Naive B cell (primary cell): ENCODE data around the gene HMX3. TPM values are rescaled to one million over a fixed set of nuclear protein-coding genes. Genes with fewer than 3 reads are reported as not detected.

Source experiments
- ATAC-seq, 2 donors: fragments of 150-1000 bp; cut with Tn5 transposase; 2 replicates each; pipeline ENCODE4 v1.10.0; 2021; ENCODE audit warnings: low read depth in 2 of 2, mild to moderate bottlenecking in 2 of 2, moderate library complexity in 2 of 2
- DNase-seq: peaks from one replicate; pipeline ENCODE4 v3.0.0; 2022
- H3K27ac Mint-ChIP-seq, 6 donors: one replicate each; pipeline ENCODE4 v1.8.0; 2020 to 2022; ENCODE audit warnings: mild to moderate bottlenecking in 6 of 6, mixed read lengths in 6 of 6, moderate library complexity in 5 of 6, inconsistent platforms in 2 of 6
- H3K27me3 Mint-ChIP-seq, 3 donors: one replicate each; pipeline ENCODE4 v1.8.0; 2021 to 2022; ENCODE audit warnings: mixed read lengths in 3 of 3, mild to moderate bottlenecking in 1 of 3
- H3K36me3 Mint-ChIP-seq, 2 donors: one replicate each; pipeline ENCODE4 v1.8.0; 2020 to 2022; ENCODE audit warnings: mixed read lengths in 2 of 2, inconsistent platforms in 1 of 2, mild to moderate bottlenecking in 1 of 2
- H3K4me1 Mint-ChIP-seq, 3 donors: one replicate each; pipeline ENCODE4 v1.8.0; 2020 to 2022; ENCODE audit warnings: mixed read lengths in 3 of 3, inconsistent platforms in 1 of 3, mild to moderate bottlenecking in 1 of 3, moderate library complexity in 1 of 3
- H3K4me3 Mint-ChIP-seq, 8 donors: one replicate each; pipeline ENCODE4 v1.8.0; 2020 to 2022; ENCODE audit warnings: mild to moderate bottlenecking in 8 of 8, mixed read lengths in 8 of 8, moderate library complexity in 8 of 8, inconsistent platforms in 2 of 8
- H3K9me3 Mint-ChIP-seq, 7 donors: one replicate each; pipeline ENCODE4 v1.8.0; 2020 to 2022; ENCODE audit warnings: mixed read lengths in 7 of 7, mild to moderate bottlenecking in 5 of 7, inconsistent platforms in 2 of 7, moderate library complexity in 1 of 7
- polyA plus RNA-seq, 6 donors: library from polyadenylated mRNA; unstranded; fragments of 300-500 nt; fragmentation: Illumina TruSeq; gene quantifications; one replicate each; pipeline ENCODE4 v1.2.3, GENCODE V29; 2021; ENCODE audit warnings: low read depth in 6 of 6

The HMX3 gene
- polyA plus RNA-seq, 6 donors from 2014 or later = not detected

DNA sequence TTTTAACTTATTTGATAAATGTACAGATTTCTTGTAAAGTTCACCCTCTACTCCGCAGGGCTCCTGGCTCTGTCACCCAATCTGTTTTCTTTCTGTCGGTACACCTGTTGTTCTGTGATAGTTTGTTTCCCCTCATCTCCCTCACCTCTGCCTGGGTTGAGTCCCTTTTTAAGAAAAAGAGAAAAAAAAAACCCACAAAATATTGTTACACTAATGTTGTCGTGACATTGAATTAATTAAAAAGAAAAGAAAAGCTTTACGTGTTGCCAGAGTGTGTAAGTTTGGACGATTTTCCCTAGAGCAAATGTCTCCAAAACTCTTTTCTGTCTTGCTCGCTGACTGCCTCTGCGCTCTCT, 3.4 kb downstream of the HMX3 start:
- Mint-ChIP-seq H3K27ac (peak overlapping the region in 4 of 6 donors; percentile 56 to 92 (median 80)), H3K27me3 (peaks cover 53 to 77% (median 72%) of the 10 kb centered on the region in 3 donors), H3K9me3 (peaks cover 0 to 35% (median 12%) of the 10 kb centered on the region in 7 donors), H3K4me3 (peak overlapping the region in 6 of 8 donors; percentile 8 to 74 (median 46)), H3K36me3 (peaks cover 5 to 8% of the 10 kb centered on the region in 2 donors), H3K4me1 (peaks cover 14 to 38% (median 35%) of the 10 kb centered on the region in 3 donors)
- ATAC-seq = no peak
- no peak for DNase-seq

DNA sequence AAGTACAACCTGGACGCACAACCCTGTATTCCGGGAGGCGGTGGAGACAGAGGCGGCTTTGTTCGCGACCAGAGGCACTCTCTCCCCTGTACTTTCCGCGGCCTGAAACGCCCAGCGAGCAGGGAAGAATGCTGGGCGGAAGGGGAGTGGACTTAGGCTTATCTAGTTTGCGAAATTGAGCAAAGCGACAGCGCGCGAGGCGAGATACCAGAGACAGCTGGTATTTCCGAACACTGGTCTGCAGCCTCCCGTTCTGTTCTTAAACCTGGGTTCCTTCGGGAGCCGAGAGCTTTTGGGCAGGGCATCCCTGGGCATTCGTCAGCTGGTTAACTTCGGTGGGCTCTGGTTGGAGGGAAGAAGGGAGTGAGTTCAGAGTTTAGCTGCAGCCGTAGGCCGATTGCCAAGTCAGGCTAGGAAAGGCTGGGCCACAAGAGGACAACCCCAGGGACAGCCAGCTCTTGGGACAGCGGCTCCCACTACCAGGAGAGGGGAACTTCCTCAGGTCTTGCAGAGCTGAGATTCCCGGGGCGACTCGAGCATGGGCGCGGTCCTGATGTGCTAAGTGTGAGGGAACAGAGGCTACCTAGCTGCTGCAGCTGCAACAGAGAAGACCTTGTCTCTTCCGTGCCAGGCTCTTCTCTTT, 3.9 kb downstream of the HMX3 start:
- ATAC-seq (no peak), DNase-seq (no peak)

GRCh38 chr10:123140164-123140982, 4.6 kb downstream of the HMX3 start:
- H3K4me3 Mint-ChIP-seq = peak overlapping the region in 2 of 8 donors; percentile 57 to 71
- H3K9me3 Mint-ChIP-seq = peaks cover 0 to 43% (median 12%) of the 10 kb centered on the region in 7 donors
- H3K36me3 Mint-ChIP-seq = peaks cover 5 to 8% of the 10 kb centered on the region in 2 donors
- ATAC-seq (no peak), DNase-seq (no peak)
- H3K27me3 Mint-ChIP-seq = peaks cover 60 to 82% (median 80%) of the 10 kb centered on the region in 3 donors
- peaks cover 20 to 41% (median 41%) of the 10 kb centered on the region in 3 donors for H3K4me1 Mint-ChIP-seq
- H3K27ac Mint-ChIP-seq = peak overlapping the region in 5 of 6 donors; percentile 47 to 92 (median 72)

More for the DNA sequence above, 3.9 kb downstream of the HMX3 start:
- peak overlapping the region in 5 of 6 donors; percentile 9 to 92 (median 72) for H3K27ac Mint-ChIP-seq
- peaks cover 0 to 36% (median 12%) of the 10 kb centered on the region in 7 donors for H3K9me3 Mint-ChIP-seq
- H3K36me3 Mint-ChIP-seq = peaks cover 5 to 8% of the 10 kb centered on the region in 2 donors
- peaks cover 53 to 76% (median 73%) of the 10 kb centered on the region in 3 donors for H3K27me3 Mint-ChIP-seq
- H3K4me1 Mint-ChIP-seq = peaks cover 13 to 34% (median 33%) of the 10 kb centered on the region in 3 donors
- H3K4me3 Mint-ChIP-seq = peak overlapping the region in 6 of 8 donors; percentile 8 to 74 (median 54)

GRCh38 chr10:123140983-123141390, 5.2 kb downstream of the HMX3 start:
- Mint-ChIP-seq H3K4me3 (peak overlapping the region in 4 of 8 donors; percentile 12 to 71 (median 46)), H3K4me1 (peaks cover 25 to 44% (median 42%) of the 10 kb centered on the region in 3 donors), H3K27me3 (peaks cover 65 to 88% (median 86%) of the 10 kb centered on the region in 3 donors), H3K36me3 (peaks cover 5 to 8% of the 10 kb centered on the region in 2 donors), H3K27ac (peak overlapping the region in 3 of 6 donors; percentile 47 to 92 (median 79)), H3K9me3 (peaks cover 0 to 48% (median 16%) of the 10 kb centered on the region in 7 donors)
- ATAC-seq = no peak
- DNase-seq = no peak

DNA sequence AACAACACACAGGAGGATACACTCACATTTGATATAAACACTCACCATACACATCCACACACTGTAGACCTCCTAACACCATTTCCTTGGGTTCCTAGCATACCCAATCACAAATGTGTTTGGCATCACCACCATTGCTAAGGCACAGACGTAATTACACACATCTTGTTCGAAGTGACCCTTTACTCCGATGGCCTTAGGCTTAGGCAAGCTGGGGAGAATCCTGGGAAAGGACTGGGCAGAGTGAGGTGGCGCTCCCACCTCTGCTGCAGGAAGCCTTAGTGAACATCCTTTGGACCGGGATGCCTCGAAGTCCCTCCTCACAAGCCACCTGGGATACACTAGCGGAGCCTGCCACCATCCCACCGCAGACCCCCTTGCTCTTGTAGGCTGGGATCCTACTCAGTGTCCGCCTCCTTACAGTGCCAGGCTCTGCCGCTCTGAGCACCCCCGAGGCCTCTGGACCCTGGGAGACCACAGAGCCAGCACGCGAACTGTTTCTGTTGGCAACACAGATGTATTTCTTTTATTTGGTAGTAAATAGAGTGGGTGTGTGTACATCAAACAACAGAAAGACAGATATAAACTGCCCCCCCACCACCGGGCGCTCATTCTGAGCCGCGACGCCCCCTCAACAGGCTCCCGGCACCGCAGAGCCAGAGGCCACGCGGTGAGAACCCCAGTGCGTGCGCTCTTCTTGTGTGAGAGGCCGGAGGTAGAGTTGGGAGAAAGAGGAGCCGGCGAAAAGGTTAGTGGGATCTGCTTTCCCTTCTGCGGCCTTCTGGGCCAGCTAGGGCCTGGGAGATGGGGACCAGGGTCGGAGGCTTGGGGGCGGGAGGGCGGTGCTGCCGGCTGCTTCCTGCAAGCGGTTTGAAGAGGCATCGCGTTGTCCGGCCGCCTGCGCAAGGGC, 6.3 kb downstream of the HMX3 start:
- H3K9me3 Mint-ChIP-seq = peaks cover 0 to 52% (median 16%) of the 10 kb centered on the region in 7 donors
- DNase-seq (no peak), ATAC-seq (no peak)
- H3K36me3 Mint-ChIP-seq = peaks cover 5 to 8% of the 10 kb centered on the region in 2 donors
- peaks cover 27 to 44% (median 35%) of the 10 kb centered on the region in 3 donors for H3K4me1 Mint-ChIP-seq
- peak overlapping the region in 3 of 6 donors; percentile 82 to 97 (median 92) for H3K27ac Mint-ChIP-seq
- H3K27me3 Mint-ChIP-seq = peaks cover 71 to 87% (median 85%) of the 10 kb centered on the region in 3 donors
- H3K4me3 Mint-ChIP-seq = peak overlapping the region in 7 of 8 donors; percentile 9 to 72 (median 32)

- Mint-ChIP-seq H3K4me1 (peaks cover 29 to 48% (median 33%) of the 10 kb centered on the region in 3 donors), H3K27ac (peak overlapping the region in 3 of 6 donors; percentile 81 to 93 (median 82))
Observed at GRCh38 chr10:123142701-123143161, 7.0 kb downstream of the HMX3 start.

GRCh38 chr10:123143162-123143824, 7.5 kb downstream of the HMX3 start:
- Mint-ChIP-seq H3K9me3 (peaks cover 0 to 53% (median 15%) of the 10 kb centered on the region in 7 donors), H3K4me1 (peaks cover 29 to 43% (median 33%) of the 10 kb centered on the region in 3 donors), H3K27ac (peak overlapping the region in 4 of 6 donors; percentile 36 to 93 (median 82)), H3K36me3 (peaks cover 5 to 8% of the 10 kb centered on the region in 2 donors), H3K27me3 (peaks cover 73 to 89% (median 83%) of the 10 kb centered on the region in 3 donors), H3K4me3 (peak overlapping the region in 6 of 8 donors; percentile 22 to 76 (median 47))
- ATAC-seq (no peak), DNase-seq (no peak)

More at GRCh38 chr10:123142701-123143161, 7.0 kb downstream of the HMX3 start:
- ATAC-seq (no peak), DNase-seq (no peak)
- Mint-ChIP-seq H3K27me3 (peaks cover 73 to 91% (median 86%) of the 10 kb centered on the region in 3 donors), H3K4me3 (peak overlapping the region in 6 of 8 donors; percentile 25 to 76 (median 50)), H3K36me3 (peaks cover 5 to 8% of the 10 kb centered on the region in 2 donors), H3K9me3 (peaks cover 0 to 54% (median 16%) of the 10 kb centered on the region in 7 donors)

DNA sequence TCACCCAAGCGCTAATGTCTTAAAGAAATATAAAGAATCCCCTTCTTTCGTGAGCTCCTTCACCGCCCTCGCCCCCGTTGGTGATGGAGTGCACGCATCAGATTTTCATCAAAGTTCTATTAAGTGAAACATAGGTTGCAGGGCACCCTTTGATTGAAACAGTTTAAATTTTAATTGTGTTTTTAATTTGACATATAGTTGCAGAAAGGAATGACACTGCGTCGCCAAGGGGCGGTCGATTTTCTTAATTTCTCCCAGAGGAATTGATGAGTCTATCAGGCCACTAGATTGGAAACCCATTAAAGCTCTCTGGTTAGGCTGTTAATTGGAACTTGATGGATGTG, 8.0 kb downstream of the HMX3 start:
- Mint-ChIP-seq H3K4me3 (peak overlapping the region in 3 of 8 donors; percentile 36 to 76 (median 37)), H3K36me3 (peaks cover 5 to 8% of the 10 kb centered on the region in 2 donors), H3K27me3 (peaks cover 71 to 86% (median 82%) of the 10 kb centered on the region in 3 donors), H3K4me1 (peaks cover 31 to 42% (median 34%) of the 10 kb centered on the region in 3 donors), H3K9me3 (peaks cover 0 to 50% (median 14%) of the 10 kb centered on the region in 7 donors), H3K27ac (peak overlapping the region in 4 of 6 donors; percentile 30 to 95 (median 59))
- DNase-seq (no peak), ATAC-seq (no peak)

DNA sequence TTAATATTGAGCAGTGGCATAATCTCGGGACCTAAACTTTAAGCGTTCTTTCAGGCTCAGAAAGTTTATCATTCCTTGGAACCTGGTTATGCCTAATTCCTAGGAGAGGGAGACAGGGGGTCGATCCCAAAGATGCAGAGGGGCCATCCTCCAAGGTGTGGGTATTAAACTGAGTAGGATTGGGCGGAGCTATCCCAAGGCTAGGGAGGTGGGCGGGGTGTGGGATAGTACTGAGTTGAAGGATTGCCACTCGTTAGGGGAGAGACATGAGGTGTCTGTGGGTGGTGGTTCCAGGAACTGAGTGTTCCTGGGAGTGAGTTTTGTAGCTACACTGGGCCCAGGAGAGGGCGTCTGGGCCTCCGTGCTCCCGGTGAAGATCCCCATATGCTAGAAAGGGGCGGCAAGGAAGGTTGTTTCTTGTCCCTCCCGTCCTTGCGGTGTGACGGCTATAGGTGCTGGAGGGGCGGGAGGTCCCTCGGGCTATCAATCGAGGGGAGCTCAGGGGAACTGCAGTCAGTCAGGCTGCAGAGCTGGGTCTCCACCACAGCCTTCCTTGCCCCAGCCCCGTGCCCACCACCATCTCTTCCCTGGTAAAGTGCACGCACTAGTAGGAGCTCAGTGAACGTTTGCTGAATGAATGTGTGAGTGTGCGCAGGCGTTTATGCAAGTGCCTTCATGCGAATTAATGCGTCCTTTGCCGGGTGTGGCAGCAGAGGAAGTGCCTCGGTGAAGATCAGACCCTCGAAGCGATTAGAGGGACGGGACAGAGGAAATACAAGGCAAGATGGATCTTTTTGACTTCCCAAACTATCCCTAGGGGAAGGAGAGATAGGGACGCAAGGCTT, 9.1 kb downstream of the HMX3 start:
- DNase-seq (no peak), ATAC-seq (no peak)
- H3K4me3 Mint-ChIP-seq = peak overlapping the region in 6 of 8 donors; percentile 24 to 76 (median 61)
- peaks cover 37 to 49% (median 43%) of the 10 kb centered on the region in 3 donors for H3K4me1 Mint-ChIP-seq
- peaks cover 0 to 44% (median 12%) of the 10 kb centered on the region in 7 donors for H3K9me3 Mint-ChIP-seq
- peak overlapping the region in 4 of 6 donors; percentile 36 to 97 (median 84) for H3K27ac Mint-ChIP-seq
- peaks cover 5 to 8% of the 10 kb centered on the region in 2 donors for H3K36me3 Mint-ChIP-seq
- peaks cover 68 to 82% (median 79%) of the 10 kb centered on the region in 3 donors for H3K27me3 Mint-ChIP-seq

GRCh38 chr10:123145542-123146012, 9.8 kb downstream of the HMX3 start:
- Mint-ChIP-seq H3K9me3 (peaks cover 0 to 41% (median 15%) of the 10 kb centered on the region in 7 donors), H3K27ac (peak overlapping the region in 4 of 6 donors; percentile 36 to 97 (median 76)), H3K4me3 (peak overlapping the region in 7 of 8 donors; percentile 23 to 76 (median 61)), H3K36me3 (peaks cover 5 to 8% of the 10 kb centered on the region in 2 donors), H3K27me3 (peaks cover 67 to 79% (median 73%) of the 10 kb centered on the region in 3 donors), H3K4me1 (peaks cover 37 to 51% (median 48%) of the 10 kb centered on the region in 3 donors)
- no peak for ATAC-seq
- DNase-seq = no peak
